SK-N-MC (cell line): ENCODE results near the gene CARD19.

Source experiments
- DNase-seq: peaks from one replicate; pipeline ENCODE4 v3.0.0-alpha.2; 2011; ENCODE audit warnings: low read depth, low spot score
- H3K27ac ChIP-seq: fragments of 200-600 bp; sonication (generic); 2 replicates; pipeline ENCODE4 v1.5.1; 2016; ENCODE audit warnings: mixed run types
- H3K36me3 ChIP-seq: fragments of 200-600 bp; sonication (generic); 2 replicates; pipeline ENCODE4 v1.6.1; 2017; ENCODE audit warnings: antibody characterized with exemption, low read length, mixed read lengths; ENCODE audit not compliant: insufficient read depth
- H3K4me3 ChIP-seq: fragments of 200-600 bp; sonication (generic); 2 replicates; pipeline ENCODE4 v1.5.1; 2016
- H3K9ac ChIP-seq: fragments of 200-600 bp; sonication (generic); 2 replicates; pipeline ENCODE4 v1.8.0; 2017; ENCODE audit warnings: mixed run types, mixed read lengths; ENCODE audit not compliant: insufficient read length
- H3K9me3 ChIP-seq: fragments of 200-600 bp; sonication (generic); 2 replicates; pipeline ENCODE4 v1.6.1; 2017; ENCODE audit warnings: low read depth, mild to moderate bottlenecking, antibody characterized with exemption, low read length, moderate library complexity, mixed read lengths
- EZH2 ChIP-seq: fragments of 200-600 bp; sonication (generic); IDR thresholded peaks from one replicate; pipeline ENCODE4 v1.6.1; 2017; ENCODE audit warnings: antibody characterized with exemption
- FOXP2 ChIP-seq: optimal IDR thresholded peaks from 2 replicates; pipeline ENCODE3; 2011; ENCODE audit warnings: mild to moderate bottlenecking, moderate library complexity; ENCODE audit not compliant: insufficient read depth; ENCODE audit errors: extremely low read length, control extremely low read depth
- POLR2AphosphoS5 ChIP-seq: IDR thresholded peaks from 2 replicates; pipeline ENCODE4 v1.6.1; 2012; ENCODE audit warnings: mild to moderate bottlenecking, low read depth, low read length, borderline replicate concordance

The CARD19 gene

DNA sequence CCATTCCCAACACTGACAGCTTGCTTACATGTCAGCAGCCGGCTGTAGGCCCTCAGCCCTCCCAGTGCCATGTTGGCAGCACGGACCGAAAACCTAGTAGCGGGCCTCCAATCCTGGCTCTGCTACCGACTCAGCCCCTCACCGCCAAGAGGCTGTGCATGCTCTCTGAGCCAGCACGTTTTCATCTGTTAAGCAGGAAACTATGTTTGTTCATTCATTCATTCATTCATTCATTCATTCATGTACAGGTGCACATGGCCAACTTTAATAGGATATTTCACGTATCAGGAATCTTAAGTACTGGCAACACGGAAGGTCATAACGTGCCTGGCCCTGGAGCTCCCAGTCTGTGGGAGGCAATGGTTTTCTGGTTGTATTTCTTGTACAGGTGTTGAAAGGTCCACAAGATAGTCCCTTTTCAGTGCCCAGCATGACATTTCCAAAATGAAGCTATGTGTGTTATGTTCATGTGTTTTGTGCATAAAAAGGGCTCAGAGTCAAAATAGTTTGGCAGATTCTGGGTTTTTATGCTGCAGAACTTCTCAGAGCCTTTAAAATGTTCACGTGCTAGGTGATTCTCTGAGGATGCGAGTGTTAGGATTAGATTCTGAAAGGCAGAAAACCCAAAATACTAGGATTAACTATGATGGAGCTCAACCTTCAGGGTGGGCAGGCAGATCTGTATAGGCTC, 19.8 kb upstream of the CARD19 start:
- Histone ChIP-seq H3K27ac (no peak overlapping the region), H3K9ac (no peak overlapping the region), H3K4me3 (no peak overlapping the region), H3K36me3 (no peaks in the 10 kb centered on the region), H3K9me3 (no peaks in the 10 kb centered on the region)
- no peak for DNase-seq
- TF ChIP-seq POLR2AphosphoS5 (no peak), FOXP2 (no peak), EZH2 (no peak)

- no peak for TF ChIP-seq FOXP2
- no peak for TF ChIP-seq POLR2AphosphoS5
- no peak for TF ChIP-seq EZH2
- no peaks in the 10 kb centered on the region for H3K9me3 ChIP-seq
- DNase-seq: no peak
- H3K9ac ChIP-seq: no peak overlapping the region
- no peaks in the 10 kb centered on the region for H3K36me3 ChIP-seq
- no peak overlapping the region for H3K4me3 ChIP-seq
- no peak overlapping the region for H3K27ac ChIP-seq
Observed at GRCh38 chr9:93076792-93077128, 19.3 kb upstream of the CARD19 start.

DNA sequence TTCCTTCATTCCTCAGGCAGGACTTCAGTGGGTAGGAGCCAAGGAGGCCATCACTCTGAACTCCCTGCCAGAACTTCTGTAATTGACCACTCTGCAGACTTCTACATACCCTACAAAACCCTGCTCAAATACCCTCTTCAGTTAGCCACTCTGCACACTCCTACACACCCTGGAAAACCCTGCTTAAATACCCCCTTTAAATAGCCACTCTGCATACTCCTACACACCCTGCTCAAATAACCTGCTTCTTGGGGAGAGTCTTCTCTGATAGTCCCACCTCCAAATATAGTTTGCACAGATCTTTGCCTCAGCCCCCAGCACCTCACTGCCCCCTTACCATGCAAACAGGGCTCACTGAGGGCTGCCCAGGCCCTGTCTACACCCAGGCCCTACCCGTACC, 18.6 kb upstream of the CARD19 start:
- Histone ChIP-seq H3K36me3 (no peaks in the 10 kb centered on the region), H3K9me3 (no peaks in the 10 kb centered on the region), H3K9ac (no peak overlapping the region), H3K27ac (no peak overlapping the region), H3K4me3 (no peak overlapping the region)
- TF ChIP-seq FOXP2 (no peak), POLR2AphosphoS5 (no peak), EZH2 (no peak)
- no peak for DNase-seq

DNA sequence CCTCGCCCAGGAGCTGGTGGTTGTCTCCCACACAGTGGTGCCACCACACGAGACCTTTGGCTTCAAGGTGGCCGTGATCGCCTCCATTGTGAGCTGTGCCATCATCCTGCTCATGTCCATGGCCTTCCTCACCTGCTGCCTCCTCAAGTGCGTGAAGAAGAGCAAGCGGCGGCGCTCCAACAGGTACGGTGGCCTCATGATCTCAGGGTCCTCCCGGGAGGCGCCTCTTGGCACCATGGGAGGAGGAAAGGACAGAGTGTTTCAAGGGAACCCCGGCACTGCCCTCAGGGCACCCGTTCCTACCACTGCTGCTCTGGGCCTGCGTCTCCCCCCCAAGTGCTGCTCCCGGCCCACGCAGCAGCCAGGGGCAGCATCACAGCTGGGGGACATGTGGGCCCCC, 18.2 kb upstream of the CARD19 start:
- Histone ChIP-seq H3K36me3 (no peaks in the 10 kb centered on the region), H3K27ac (no peak overlapping the region), H3K9ac (no peak overlapping the region), H3K4me3 (no peak overlapping the region), H3K9me3 (no peaks in the 10 kb centered on the region)
- TF ChIP-seq POLR2AphosphoS5 (no peak), EZH2 (no peak), FOXP2 (no peak)
- no peak for DNase-seq

DNA sequence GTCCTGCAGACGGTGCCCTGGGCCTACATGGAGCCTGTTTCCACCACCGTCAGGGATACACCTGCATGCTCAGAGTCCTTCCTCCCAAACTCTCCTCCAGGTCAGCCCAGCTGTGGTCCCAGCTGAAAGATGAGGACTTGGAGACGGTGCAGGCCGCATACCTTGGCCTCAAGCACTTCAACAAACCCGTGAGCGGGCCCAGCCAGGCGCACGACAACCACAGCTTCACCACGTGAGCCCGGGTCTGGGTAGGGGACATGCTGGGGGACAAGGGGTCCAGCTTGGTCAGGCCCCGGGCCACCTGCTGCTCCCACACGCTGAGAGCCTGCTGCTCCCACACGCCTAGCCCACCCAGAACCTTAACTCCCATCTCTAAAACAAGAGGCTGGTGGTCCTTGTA, 16.6 kb upstream of the CARD19 start:
- H3K9me3 ChIP-seq: no peaks in the 10 kb centered on the region
- no peak overlapping the region for H3K27ac ChIP-seq
- no peak overlapping the region for H3K9ac ChIP-seq
- H3K4me3 ChIP-seq: no peak overlapping the region
- TF ChIP-seq POLR2AphosphoS5 (no peak), FOXP2 (no peak), EZH2 (no peak)
- H3K36me3 ChIP-seq: no peaks in the 10 kb centered on the region
- DNase-seq: no peak

GRCh38 chr9:93080406-93080805, 15.6 kb upstream of the CARD19 start:
- H3K4me3 ChIP-seq: no peak overlapping the region
- H3K27ac ChIP-seq: no peak overlapping the region
- DNase-seq: no peak
- no peaks in the 10 kb centered on the region for H3K36me3 ChIP-seq
- H3K9me3 ChIP-seq: no peaks in the 10 kb centered on the region
- no peak overlapping the region for H3K9ac ChIP-seq
- TF ChIP-seq FOXP2 (no peak), POLR2AphosphoS5 (no peak), EZH2 (no peak)

DNA sequence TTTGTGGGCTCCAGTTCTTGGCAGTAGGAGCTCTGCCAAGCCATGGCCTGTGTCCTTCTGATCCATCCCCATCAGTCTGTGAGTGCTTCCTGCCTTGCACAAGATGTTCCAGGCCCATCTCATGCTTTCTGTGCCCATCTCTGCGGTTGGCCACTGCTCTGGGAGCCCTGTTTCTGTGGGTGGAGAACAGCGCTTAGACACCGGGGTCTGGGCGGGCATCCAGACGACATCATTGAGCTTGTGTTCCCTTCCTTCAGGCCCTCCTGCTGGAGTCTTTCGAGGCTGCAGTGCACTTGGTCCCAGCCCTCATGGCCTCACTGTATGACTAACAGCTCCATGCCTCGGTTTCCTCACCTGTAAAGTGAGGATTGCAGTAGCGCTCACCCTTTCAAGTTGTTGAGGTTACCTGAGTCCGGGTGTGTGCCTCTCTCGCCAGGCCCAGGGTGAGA, 14.9 kb upstream of the CARD19 start:
- no peaks in the 10 kb centered on the region for H3K9me3 ChIP-seq
- TF ChIP-seq EZH2: no peak
- no peak for TF ChIP-seq POLR2AphosphoS5
- no peak for TF ChIP-seq FOXP2
- no peak overlapping the region for H3K9ac ChIP-seq
- H3K4me3 ChIP-seq: no peak overlapping the region
- H3K36me3 ChIP-seq: no peaks in the 10 kb centered on the region
- DNase-seq: no peak
- H3K27ac ChIP-seq: no peak overlapping the region

DNA sequence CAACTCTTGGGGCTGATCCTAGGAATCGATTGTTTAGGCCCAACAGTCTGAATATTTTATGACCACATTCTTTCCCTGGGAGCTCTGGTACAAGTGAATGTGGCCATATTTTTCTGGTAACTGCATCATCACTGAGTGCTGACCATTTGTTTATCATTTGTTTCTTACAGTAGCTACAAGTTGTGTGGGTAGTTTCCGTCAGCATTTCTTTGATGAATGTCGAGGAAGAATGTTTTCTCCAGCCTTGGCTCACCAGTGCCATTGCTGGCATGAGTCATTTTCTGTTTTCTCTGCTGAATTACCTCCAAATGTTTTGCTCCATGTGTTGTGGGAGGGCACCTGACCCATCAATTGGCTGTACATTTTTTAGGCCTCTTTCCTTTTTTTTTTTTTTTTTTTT, 14.1 kb upstream of the CARD19 start:
- Histone ChIP-seq H3K36me3 (no peaks in the 10 kb centered on the region), H3K27ac (no peak overlapping the region), H3K9ac (no peak overlapping the region), H3K4me3 (no peak overlapping the region), H3K9me3 (no peaks in the 10 kb centered on the region)
- no peak for DNase-seq
- TF ChIP-seq POLR2AphosphoS5 (no peak), EZH2 (no peak)

GRCh38 chr9:93082841-93083411, 13.1 kb upstream of the CARD19 start:
- no peak overlapping the region for H3K4me3 ChIP-seq
- TF ChIP-seq POLR2AphosphoS5 (no peak), EZH2 (no peak), FOXP2 (no peak)
- H3K36me3 ChIP-seq: no peaks in the 10 kb centered on the region
- no peaks in the 10 kb centered on the region for H3K9me3 ChIP-seq
- no peak for DNase-seq
- H3K9ac ChIP-seq: no peak overlapping the region
- no peak overlapping the region for H3K27ac ChIP-seq
